CD4-positive, alpha-beta T cell treated with Interleukin-15 for 4 hours (primary cell): ENCODE data around the gene NCAN.
"Not testable (repeated sequence)": the region's sequence is repeated elsewhere in the genome, so short reads cannot be mapped to it uniquely, and the experiment has no call there.

Source experiments
- DNase-seq: peaks from one replicate; pipeline ENCODE4 v3.0.0-alpha.2; 2020; ENCODE audit warnings: low spot score

Gene NCAN

GRCh38 chr19:19211499-19212420, at the start of gene NCAN:
NCAN (plus strand) TSS chr19:19211958; CDS start chr19:19216954, 4,996 bp downstream.
- no peak for DNase-seq

GRCh38 chr19:19162495-19162894, 49.3 kb upstream of the NCAN start:
- DNase-seq: no peak

GRCh38 chr19:19165396-19165795, 46.4 kb upstream of the NCAN start:
- DNase-seq: no peak

GRCh38 chr19:19167612-19168011, 44.1 kb upstream of the NCAN start:
- DNase-seq: no peak

- DNase-seq: no peak
Measured at GRCh38 chr19:19169236-19170052, 42.3 kb upstream of the NCAN start.

GRCh38 chr19:19170053-19170872, 41.5 kb upstream of the NCAN start, which contains the start of gene MEF2B:
MEF2B (minus strand) TSS chr19:19170263; CDS start chr19:19150735, 19,528 bp downstream.
- DNase-seq: peak; percentile 61

- no peak for DNase-seq
Measured at GRCh38 chr19:19170873-19171672, 40.7 kb upstream of the NCAN start.

GRCh38 chr19:19171821-19172532, 39.8 kb upstream of the NCAN start:
- DNase-seq: no peak

- DNase-seq: not testable (repeated sequence)
Measured at GRCh38 chr19:19173243-19173642, 38.5 kb upstream of the NCAN start.

GRCh38 chr19:19176950-19177349, 34.8 kb upstream of the NCAN start:
- no peak for DNase-seq

GRCh38 chr19:19179548-19180441, 32.0 kb upstream of the NCAN start:
- DNase-seq: no peak

- no peak for DNase-seq
Measured at GRCh38 chr19:19181488-19181998, 30.2 kb upstream of the NCAN start.

GRCh38 chr19:19185853-19186740, 25.7 kb upstream of the NCAN start:
- peak; percentile 69 for DNase-seq

GRCh38 chr19:19186742-19187141, 25.0 kb upstream of the NCAN start:
- DNase-seq: no peak

- DNase-seq: no peak
Measured at GRCh38 chr19:19191768-19192077, 20.0 kb upstream of the NCAN start.

GRCh38 chr19:19192078-19192882, 19.5 kb upstream of the NCAN start, which contains the start of the genes BORCS8 and RFXANK:
BORCS8 (minus strand) TSS chr19:19192152; CDS start chr19:19192117, 35 bp downstream.
RFXANK (plus strand) TSS chr19:19192258; CDS start chr19:19193947, 1,689 bp downstream.
- peak; percentile 99 for DNase-seq

GRCh38 chr19:19192910-19193423, 18.8 kb upstream of the NCAN start:
- no peak for DNase-seq
